GM12873 (cell line): ENCODE measurements around the gene PHLDB3.

ENCODE experiments used
- TF ChIP-seq, protein P1 (sequence below): IDR thresholded peaks from 2 replicates; pipeline ENCODE4 v1.5.1; 2012; ENCODE audit warnings: low read depth, mild to moderate bottlenecking, moderate library complexity, low read length, control low read depth; ENCODE audit not compliant: insufficient read depth; ENCODE audit errors: missing control alignments

Gene PHLDB3

DNA sequence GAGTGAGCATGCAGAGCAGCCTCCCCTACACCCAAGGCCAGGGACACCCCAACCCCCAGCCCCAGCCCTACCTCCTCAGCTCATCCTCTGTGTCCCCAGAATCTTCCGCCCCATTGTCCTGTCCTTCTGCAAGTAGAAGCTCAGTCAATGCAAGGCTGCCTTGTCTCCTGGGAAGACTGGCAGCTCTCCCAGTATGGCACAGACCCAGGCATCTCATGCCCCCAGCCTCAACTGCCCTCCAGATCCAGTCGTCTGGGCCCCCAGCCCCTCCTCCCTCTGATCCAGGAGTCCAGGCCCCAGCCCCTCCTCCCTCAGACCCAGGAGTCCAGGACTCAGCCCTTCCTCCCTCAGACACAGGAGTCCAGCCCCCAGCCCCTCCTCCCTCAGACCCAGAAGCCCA is 41.4 kb upstream of the PHLDB3 start:
- TF ChIP-seq, protein P1, sequence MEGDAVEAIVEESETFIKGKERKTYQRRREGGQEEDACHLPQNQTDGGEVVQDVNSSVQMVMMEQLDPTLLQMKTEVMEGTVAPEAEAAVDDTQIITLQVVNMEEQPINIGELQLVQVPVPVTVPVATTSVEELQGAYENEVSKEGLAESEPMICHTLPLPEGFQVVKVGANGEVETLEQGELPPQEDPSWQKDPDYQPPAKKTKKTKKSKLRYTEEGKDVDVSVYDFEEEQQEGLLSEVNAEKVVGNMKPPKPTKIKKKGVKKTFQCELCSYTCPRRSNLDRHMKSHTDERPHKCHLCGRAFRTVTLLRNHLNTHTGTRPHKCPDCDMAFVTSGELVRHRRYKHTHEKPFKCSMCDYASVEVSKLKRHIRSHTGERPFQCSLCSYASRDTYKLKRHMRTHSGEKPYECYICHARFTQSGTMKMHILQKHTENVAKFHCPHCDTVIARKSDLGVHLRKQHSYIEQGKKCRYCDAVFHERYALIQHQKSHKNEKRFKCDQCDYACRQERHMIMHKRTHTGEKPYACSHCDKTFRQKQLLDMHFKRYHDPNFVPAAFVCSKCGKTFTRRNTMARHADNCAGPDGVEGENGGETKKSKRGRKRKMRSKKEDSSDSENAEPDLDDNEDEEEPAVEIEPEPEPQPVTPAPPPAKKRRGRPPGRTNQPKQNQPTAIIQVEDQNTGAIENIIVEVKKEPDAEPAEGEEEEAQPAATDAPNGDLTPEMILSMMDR = no peak

DNA sequence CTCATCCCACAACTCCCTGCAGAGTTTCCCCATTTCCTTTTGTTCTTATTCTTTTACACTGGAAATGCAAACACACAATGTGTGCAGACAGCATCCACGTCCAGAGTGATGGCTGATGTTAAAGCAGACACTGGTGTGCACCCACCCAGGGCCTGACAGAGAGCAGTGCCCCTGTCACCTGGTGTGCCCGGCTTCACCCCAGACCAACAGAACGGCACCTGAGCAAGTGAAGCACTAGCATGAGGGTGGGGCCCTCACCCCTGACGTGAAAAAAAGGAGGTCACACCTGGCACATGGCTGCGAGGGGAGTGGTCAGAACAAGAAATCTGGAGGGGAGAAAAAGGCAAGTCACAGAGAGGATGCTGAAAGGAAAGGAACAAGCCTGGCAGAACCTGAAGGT is 40.7 kb upstream of the PHLDB3 start:
- TF ChIP-seq, protein P1 = no peak

DNA sequence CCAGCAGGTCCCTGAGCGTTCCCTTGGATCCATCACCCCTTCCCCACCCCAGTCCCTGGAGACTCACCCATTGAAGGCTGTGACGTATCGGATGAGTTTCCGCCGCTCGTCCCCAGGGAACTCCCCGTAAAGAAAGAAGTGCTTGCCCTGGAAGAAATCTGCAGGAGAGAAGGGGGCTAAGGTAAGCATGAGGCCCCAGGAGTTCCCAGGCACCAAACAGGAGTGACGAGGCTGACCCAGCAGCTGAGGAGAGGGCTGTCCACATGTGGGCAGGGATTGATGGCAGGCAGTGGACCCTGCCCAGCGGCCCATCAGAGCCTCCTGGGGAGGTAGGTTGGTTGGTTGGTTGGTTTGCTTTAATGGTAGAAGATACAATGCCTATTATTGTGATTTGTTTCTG is 39.5 kb upstream of the PHLDB3 start:
- TF ChIP-seq, protein P1 = no peak

DNA sequence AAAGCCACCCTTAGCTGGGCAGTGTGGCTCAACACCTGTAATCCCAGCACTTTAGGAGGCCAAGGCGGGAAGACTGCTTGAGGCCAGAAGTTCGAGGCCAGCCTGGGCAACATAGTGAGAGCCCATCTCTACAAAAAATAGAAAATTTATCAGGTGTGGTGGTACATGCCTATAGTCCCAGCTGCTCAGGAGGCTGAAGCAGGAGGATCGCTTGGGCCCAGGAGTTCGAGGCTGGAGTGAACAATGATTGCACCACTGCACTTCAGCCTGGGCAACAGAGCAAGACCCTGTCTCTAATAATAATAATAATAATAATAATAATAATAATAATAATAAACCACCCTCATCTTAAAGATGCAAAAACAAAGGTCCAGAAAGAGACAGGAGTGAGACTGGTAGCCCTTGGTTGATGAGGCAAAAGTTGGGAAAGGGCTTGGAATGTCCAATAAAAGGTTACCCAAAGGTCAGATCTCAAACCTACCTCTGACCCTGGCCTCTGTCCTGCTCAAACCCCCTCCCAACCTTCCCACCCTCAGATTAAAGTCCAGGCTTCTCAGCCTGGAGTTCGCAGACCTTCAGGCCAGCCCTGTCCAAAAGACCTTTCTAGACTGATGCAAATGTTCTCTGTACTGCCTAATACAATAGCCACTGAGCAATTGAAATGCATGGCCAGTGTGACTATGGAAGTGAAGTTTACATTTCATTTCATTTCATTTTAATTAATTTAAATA is 37.5 kb upstream of the PHLDB3 start:
- TF ChIP-seq, protein P1 = no peak

DNA sequence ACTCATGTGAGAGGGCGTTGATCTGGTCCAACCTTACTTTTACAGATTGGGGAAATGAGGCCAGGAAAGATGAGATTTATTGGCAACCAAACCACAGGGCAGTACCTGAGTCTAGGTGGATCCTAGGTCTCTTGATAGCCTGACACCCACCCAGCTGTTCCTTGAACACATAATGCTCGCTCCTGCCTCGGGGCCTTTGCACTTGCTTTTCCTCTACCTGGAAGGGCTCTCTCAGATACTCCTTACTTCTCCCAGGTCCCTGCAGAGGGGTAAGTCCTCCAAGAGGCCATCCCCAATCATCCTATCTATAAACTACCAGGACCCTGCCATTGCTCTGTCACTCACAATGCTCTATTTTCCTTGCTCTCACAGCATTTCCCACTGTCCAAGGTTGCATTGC is 35.8 kb upstream of the PHLDB3 start:
- TF ChIP-seq, protein P1 = no peak

DNA sequence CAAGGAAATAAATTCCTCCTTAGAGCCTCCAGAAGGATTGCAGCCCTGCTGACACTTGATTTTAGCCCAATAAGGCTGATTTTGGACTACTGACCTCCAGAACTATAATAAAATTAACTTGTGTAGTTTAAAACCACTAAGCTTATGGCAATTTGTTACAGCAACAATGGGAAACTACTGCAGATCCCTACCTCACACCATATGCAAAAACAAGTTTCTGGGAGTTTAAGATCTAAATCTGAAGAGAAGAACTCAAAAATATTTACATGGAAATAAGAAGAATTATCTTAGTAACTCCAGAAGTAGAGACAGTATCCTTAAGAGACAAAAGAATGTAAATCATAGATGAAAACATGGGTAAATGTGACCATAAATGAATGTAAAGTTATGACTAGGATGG is 34.4 kb upstream of the PHLDB3 start:
- TF ChIP-seq, protein P1 = no peak

DNA sequence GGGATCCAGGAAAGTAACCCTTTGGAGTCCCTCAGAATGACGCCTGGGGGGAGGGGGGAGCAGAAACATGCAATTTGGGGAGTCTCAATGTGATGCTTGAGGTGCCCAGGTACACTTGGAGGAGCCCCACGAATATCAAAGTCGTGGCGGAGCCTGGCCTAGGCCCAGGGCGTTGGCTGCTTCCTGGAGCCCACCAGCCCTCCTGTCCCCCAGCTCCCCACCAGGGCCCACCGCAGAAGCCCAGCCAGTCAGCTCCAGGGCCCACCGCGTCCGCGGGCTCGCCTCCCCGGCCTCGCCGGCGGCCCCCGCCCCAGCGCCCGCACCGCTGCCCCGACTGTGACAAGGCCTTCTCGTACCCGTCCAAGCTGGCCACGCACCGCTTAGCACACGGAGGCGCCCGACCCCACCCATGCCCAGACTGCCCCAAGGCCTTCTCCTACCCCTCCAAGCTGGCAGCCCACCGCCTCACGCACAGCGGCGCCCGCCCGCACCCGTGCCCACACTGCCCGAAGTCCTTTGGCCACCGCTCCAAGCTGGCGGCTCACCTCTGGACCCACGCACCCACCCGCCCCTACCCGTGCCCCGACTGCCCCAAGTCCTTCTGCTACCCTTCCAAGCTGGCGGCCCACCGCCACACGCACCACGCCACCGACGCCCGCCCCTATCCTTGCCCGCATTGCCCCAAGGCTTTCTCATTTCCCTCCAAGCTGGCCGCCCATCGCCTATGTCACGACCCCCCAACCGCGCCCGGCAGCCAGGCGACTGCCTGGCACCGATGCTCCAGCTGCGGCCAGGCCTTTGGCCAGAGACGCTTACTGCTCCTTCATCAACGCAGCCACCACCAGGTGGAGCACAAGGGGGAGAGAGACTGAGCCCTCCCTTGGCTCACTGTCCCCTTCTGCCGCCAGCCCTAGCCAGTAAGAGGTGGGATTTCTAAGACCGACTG is 30.5 kb upstream of the PHLDB3 start:
- TF ChIP-seq, protein P1 = peak; percentile 53
